Measurements from ENCODE around the gene PC. TPM values are rescaled to one million over a fixed set of nuclear protein-coding genes. Genes with fewer than 3 reads are reported as not detected.
A peak's percentile ranks its signal among the peaks of the same experiment; 100 is the strongest.

The PC gene
- total and polyA plus RNA-seq, 7 donors: 2.0 to 40.2 (median 11.8) TPM

DNA sequence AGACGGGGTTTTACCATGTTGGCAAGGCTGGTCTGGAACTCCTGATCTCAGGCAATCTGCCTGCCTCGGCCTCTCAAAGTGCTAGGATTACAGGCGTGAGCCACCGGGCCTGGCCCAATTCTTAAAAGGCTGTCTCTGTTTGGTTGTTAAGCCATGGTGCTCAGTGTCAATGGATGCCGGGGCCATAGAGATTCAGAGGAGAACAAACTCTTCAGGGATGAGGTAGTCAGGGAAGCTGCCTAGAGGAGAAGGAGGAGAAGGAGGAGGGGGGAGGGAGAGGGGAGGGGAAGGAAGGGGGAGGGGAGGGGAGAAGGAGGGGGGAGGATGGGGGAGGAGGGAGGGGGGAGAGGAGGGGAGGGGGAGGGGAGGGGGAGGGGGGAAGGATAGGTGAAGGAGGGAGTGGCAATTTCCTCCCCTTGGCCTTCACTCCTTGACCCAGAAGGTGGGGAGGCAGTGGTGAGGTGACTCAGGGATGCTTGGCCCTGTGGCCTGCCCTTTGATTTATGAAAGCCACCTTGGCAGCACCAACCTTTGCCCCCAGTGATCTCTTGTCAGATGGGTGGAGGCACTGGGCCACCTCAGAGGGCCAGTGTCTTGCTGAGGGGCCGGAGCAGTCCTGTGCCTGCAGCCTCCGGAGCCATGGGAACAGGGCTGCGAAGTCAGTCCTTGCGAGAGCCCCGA is 16.7 kb upstream of the PC start, which contains the start of gene C11orf86:
TSS of gene C11orf86 (plus strand) at position 581 of the 681 bp plus-strand sequence. CDS start at position 640, 59 bp downstream.
- H3K36me3 ChIP-seq: no peaks in the 10 kb centered on the region
- no peaks in the 10 kb centered on the region for H3K4me1 ChIP-seq
- intact Hi-C loops (cut with DNase I): no loop called here
- no peak within 1 kb of the TSS for H3K27ac ChIP-seq
- H3K4me3 ChIP-seq: no peak within 1 kb of the TSS
- no peak for DNase-seq
- peaks cover 0 to 7% (median 3%) of the 10 kb centered on the region in 4 donors for H3K9me3 ChIP-seq
- 81 to 82% methylated on average over 10 of the region's 10 CpGs for WGBS, 2 donors
- no peak for TF ChIP-seq POLR2AphosphoS5 (IDR thresholded peaks at IDR 0.05)
- TF ChIP-seq, protein P1, sequence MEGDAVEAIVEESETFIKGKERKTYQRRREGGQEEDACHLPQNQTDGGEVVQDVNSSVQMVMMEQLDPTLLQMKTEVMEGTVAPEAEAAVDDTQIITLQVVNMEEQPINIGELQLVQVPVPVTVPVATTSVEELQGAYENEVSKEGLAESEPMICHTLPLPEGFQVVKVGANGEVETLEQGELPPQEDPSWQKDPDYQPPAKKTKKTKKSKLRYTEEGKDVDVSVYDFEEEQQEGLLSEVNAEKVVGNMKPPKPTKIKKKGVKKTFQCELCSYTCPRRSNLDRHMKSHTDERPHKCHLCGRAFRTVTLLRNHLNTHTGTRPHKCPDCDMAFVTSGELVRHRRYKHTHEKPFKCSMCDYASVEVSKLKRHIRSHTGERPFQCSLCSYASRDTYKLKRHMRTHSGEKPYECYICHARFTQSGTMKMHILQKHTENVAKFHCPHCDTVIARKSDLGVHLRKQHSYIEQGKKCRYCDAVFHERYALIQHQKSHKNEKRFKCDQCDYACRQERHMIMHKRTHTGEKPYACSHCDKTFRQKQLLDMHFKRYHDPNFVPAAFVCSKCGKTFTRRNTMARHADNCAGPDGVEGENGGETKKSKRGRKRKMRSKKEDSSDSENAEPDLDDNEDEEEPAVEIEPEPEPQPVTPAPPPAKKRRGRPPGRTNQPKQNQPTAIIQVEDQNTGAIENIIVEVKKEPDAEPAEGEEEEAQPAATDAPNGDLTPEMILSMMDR (IDR thresholded peaks at IDR 0.05): no peak
- no peak for TF ChIP-seq EP300 (IDR thresholded peaks at IDR 0.05)
- no peak for TF ChIP-seq POLR2A (IDR thresholded peaks at IDR 0.05)
- H3K27me3 ChIP-seq: no peaks in the 10 kb centered on the region

DNA sequence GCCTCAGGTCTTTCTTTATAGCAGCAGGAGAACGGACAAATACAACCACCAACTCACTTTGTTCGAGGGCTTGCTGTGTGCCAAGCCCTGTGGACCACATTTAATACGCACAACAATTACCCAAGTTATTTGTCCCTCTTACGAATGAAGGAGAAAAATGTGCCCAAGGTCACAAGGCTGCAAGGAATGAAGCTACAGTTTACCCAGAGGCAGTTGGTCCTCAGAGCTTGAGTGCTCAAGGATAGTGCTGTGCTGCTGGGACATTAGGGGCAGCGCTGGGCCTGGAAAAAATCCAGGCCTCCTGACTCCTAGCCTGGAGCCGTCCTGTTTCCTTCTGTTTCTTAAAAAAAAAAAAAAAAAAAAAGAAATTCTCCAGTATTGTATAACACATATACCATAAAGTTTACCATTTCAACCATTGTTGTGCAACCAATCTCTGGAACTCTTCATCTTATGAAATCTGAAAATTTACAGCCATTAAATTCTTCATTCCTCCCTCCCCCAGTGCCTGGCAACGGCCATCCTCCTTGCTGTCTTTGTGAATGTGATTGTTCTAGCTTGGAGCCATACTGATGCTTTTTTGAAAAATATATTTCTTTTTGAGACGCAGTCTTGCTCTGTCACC is 15.9 kb upstream of the PC start:
- Histone ChIP-seq H3K4me3 (no peak overlapping the region), H3K36me3 (no peaks in the 10 kb centered on the region), H3K4me1 (no peaks in the 10 kb centered on the region), H3K27me3 (no peaks in the 10 kb centered on the region), H3K27ac (no peak overlapping the region), H3K9me3 (no peaks in the 10 kb centered on the region)
- no peak for TF ChIP-seq POLR2A (IDR thresholded peaks at IDR 0.05)
- TF ChIP-seq, protein P1 (IDR thresholded peaks at IDR 0.05): no peak
- TF ChIP-seq POLR2AphosphoS5 (IDR thresholded peaks at IDR 0.05): no peak
- no peak for TF ChIP-seq EP300 (IDR thresholded peaks at IDR 0.05)
- no peak for DNase-seq
- 85 to 87% methylated on average over 8 of the region's 8 CpGs for WGBS, 2 donors
- intact Hi-C loops (cut with DNase I): no loop called here

DNA sequence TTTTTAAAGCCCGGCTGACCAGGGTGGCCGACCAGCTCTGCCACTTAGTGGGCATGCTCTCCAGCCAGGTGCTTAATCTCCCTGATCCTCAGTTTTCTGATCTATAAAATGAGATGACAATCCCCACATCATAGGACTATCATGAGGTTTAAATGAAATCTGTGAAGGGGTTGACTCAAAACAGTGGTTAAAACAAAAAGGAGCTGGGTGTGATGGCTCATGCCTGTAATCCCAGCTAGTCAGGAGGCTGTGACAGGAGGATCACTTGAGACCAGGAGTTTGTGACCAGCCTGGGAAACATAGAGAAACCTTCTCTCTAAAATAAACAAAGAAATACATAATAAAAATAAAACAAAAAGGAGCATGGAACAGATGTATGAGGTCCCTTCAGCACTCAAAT is 13.3 kb upstream of the PC start:
- Histone ChIP-seq H3K4me1 (no peaks in the 10 kb centered on the region), H3K27ac (peak overlapping the region in 1 of 4 donors; percentile 70), H3K36me3 (no peaks in the 10 kb centered on the region), H3K4me3 (no peak overlapping the region), H3K27me3 (no peaks in the 10 kb centered on the region), H3K9me3 (no peaks in the 10 kb centered on the region)
- intact Hi-C loops (cut with DNase I): no loop called here
- 89 to 95% methylated on average over 2 of the region's 2 CpGs for WGBS, 2 donors
- TF ChIP-seq, protein P1 (IDR thresholded peaks at IDR 0.05): no peak
- no peak for TF ChIP-seq POLR2AphosphoS5 (IDR thresholded peaks at IDR 0.05)
- TF ChIP-seq POLR2A (IDR thresholded peaks at IDR 0.05): no peak
- TF ChIP-seq EP300 (IDR thresholded peaks at IDR 0.05): no peak
- DNase-seq: no peak

- Histone ChIP-seq H3K27ac (peak overlapping the region in 2 of 4 donors; percentile 11 to 70), H3K4me3 (no peak overlapping the region), H3K36me3 (no peaks in the 10 kb centered on the region), H3K27me3 (no peaks in the 10 kb centered on the region), H3K4me1 (no peaks in the 10 kb centered on the region), H3K9me3 (no peaks in the 10 kb centered on the region)
- 56 to 61% methylated on average over 5 of the region's 5 CpGs for WGBS, 2 donors
- peak; percentile 77 for DNase-seq
- intact Hi-C loops (cut with DNase I): no loop called here
- TF ChIP-seq POLR2AphosphoS5 (IDR thresholded peaks at IDR 0.05) (peak in 2 of 4 donors; percentile 25 to 56), EP300 (IDR thresholded peaks at IDR 0.05) (no peak)
- TF ChIP-seq, protein P1 (IDR thresholded peaks at IDR 0.05): no peak
These were observed 12.7 kb upstream of the PC start for GRCh38 chr11:66970807-66971442.

Measured in sigmoid colon (tissue), 7 donors.